ENCODE results near the gene CADPS.

CADPS gene

GRCh38 chr3:62372621-62373041, 502.6 kb downstream of the CADPS start:
- no peak for DNase-seq (ENCODE audit: low read depth)

DNA sequence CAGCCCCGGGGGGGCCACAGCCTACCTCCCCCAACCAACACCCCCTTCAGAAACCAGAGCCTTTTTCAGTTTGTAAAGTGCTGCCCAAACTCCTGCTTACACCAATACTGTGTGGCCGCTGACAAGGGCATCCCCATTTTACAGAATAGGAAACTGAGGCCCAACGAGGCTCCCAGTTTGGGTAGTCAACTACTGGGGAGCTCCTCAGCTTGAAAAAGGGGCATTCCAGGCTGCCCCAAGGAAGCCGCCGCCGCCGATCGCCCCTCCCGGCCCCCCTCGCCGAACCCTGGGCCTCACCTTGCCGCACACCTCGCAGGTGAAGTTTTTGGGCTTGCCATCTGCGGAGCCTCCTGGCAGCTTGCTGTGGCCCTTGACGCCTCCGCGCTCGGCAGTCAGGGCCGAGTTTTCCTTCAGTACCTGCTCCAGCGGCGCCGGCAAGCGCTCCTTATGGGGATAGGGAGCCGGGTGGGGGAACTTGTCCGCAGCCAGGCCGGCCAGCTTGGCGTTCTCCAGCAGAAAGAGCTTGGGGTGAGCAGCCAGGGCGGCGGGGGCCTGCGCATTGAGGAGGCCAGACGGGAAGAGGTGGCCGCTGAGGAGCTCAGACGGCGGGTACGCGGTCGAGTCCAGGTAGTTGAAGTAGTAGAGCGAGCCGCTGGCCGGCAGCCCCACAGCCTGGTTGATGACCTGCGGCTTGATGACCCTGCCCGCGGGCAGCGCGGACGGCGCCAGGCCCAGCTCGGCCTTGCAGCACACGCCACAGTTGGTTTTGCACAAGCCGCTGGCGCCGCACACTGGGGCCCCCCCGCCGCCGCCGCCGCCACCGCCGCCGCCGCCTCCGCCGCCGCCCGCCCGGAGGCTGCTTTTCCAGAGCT, 503.3 kb downstream of the CADPS start:
- DNase-seq (ENCODE audit: low read depth): no peak

- DNase-seq (ENCODE audit: low read depth): no peak
These were observed 504.1 kb downstream of the CADPS start for GRCh38 chr3:62370858-62371719.

DNA sequence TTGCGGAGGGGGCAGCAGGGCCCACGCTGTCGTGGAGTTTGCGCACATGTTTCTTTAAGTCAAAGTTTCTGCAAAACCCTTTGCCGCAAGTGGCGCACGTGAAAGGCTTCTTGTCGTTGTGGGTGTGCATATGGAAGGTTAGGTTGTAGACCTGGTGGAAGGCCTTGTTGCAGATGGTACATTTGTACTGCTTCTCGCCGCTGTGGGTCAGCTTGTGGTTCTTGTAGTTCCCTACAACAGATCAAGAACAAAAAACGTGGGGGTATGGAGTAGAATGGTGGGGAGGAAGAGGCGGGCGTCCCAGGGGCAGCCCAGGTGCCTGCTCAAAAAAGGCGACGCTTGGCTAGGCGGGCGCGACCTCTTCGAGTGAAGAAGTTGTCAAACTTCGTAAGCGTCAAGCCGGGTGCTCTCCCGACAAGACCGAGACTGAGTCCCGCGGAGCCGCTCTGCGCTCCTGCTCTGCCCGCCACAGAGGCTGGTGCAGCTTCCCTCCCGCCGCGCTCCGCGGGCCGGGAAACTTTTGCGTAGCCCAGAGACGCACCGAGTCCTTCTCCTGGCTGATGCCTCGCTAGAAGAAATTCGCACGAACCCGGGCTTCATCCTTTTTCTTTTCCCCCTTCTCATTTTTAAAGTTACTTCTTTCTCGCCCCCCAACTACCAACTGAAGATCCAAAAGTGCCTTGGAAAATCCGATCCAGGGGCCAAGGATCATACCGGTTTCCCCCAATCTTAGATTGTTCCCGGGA, 504.9 kb downstream of the CADPS start:
- DNase-seq (ENCODE audit: low read depth): no peak

DNA sequence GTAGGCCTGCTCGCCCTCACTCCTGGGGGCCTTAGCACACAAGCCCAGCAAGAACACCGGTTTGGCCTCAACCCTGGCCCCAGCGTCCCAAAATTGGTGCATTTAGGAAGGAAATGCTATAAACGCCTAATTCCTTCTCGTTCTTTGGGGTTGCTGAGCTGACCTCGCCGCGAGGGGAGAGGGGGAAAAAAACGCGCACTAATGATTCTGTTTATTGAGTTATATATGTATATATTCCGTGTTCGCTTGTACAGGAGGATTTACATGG, 505.8 kb downstream of the CADPS start:
- DNase-seq (ENCODE audit: low read depth): no peak

GRCh38 chr3:62368705-62369475, 506.3 kb downstream of the CADPS start:
- DNase-seq (ENCODE audit: low read depth): no peak

DNA sequence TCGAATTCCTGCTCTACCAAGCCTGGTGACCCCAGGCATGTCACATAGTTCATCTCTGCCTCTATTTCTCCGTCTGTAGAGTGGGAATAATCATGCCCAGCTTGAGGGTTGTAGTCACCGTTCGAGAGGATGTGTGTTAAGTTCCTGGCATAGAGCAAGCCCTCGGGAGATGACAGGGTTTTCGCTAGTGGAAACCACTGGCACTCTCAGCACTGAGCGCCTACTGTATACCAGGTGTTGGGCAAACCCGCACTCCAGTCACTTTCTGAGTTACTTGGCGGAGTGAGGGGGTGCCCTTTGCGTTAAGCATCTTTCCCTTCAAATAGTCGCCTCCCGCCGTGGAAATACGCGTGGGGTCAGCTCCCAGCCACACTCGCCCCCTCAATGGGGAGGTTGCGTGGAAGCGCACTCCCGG, 506.9 kb downstream of the CADPS start:
- no peak for DNase-seq (ENCODE audit: low read depth)

DNA sequence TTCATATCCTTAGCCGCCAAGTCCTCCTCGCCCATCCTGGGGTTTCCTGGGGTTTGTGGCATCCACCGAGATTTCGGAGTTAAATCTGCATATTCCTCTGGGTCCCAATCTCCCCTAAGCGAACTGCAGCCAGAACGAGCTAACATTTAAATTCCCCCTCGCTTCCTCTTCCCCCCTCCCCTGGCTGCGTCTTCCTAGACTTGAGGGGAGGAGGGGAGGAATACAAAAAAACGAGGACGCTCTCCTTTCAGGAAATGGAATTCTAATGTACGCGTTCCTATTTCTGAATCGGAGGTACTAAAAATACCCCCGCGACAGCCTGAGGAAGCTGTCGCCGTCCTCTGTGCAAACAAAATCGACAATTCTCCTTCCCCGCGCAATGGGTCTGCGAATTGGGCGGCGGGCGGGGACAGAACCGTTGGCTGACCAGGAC, 507.4 kb downstream of the CADPS start:
- DNase-seq (ENCODE audit: low read depth): no peak

GRCh38 chr3:62366126-62366484, 509.1 kb downstream of the CADPS start:
- DNase-seq (ENCODE audit: low read depth): no peak

DNA sequence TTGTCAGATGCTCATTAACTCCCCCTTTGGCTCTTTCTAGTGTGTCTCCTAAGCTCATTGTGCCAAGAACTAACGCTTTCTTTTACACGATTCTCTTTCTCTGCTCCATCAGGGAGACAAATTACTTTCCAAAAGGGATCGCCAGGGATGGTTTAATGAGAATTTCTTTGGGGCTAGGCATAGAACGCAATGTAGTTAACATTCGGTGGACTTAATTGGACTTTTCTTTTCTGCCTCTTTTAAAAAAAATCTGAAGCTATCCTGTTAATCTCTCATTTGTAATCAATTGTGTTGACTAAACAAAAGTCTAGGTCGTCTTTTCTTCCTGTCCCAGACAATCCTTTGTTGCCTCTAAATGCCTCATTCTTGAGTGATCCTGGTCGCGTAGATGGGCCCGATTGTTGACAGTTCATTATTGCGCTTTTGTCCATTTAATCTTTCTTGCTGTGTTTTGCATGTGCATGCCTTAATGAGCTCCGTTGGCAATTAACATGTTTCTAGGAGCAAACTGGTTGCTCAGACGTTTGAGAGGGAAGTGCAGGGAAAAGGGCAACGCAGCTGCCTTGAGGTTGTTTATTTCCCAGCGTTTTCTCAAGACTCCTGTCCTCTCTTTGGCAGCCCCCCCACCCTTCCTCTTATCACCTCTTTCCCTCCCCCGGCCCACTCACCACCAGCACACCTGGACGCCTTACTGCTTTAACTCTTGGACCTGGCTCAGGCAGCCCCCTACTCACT, 509.7 kb downstream of the CADPS start:
- DNase-seq (ENCODE audit: low read depth): no peak

DNA sequence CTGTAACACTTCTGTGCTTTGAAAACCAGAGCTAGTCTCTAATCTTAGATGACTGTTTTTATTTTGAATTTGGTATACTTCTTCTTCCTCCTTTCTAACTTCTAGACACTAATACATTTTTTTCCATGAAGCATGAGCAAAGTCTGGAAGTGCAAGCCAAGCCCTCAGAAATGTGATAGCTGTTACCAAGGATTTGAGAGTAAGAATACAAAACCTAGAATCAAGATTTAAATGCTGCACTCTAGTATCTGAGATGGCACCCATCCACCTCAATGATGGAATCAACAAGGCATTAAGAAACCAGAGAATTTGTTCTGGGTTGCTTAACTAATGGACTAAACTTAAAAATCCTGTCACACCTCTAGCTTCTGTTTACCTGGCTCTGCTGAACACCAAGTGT, 511.0 kb downstream of the CADPS start:
- no peak for DNase-seq (ENCODE audit: low read depth)

- DNase-seq (ENCODE audit: low read depth): no peak
These were observed 511.9 kb downstream of the CADPS start for GRCh38 chr3:62363275-62363674.

DNA sequence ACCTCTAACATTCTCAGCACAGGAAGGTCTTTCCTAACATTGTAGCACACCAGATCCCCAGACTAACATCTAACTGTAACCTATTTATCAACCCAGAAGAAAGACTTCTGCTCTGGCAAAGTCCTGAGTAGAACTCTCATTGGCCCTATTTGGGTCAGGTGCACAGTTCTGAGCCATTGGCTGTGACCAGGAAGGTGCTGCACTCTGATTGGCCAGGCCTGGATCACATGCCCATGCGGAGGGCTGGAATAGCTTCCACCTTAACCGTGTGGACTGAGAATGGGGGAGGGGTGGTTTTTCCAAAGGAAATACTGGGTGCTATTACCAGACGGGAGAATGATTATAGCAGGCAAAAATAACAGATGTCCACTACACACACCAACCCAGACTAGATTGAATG, 513.4 kb downstream of the CADPS start:
- no peak for DNase-seq (ENCODE audit: low read depth)

DNA sequence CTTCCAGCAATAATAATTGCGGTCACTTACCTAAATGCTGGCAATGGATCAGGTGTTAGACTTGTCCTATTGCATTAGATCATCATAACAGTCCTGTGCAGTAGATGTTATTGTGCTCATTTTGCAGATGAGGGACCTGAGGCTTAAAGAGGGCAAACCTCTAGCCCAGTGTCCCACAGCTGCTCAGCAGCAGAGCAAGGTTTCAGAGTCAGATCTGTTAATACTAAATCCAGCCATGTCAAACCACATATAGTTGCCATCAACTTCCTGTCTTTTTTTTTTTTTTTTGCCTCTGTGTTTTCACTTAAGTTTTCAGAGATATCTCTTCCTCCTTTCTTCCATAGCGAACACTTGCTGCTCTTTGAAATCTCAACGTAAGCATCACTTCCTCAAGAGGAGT, 514.0 kb downstream of the CADPS start:
- no peak for DNase-seq (ENCODE audit: low read depth)

DNA sequence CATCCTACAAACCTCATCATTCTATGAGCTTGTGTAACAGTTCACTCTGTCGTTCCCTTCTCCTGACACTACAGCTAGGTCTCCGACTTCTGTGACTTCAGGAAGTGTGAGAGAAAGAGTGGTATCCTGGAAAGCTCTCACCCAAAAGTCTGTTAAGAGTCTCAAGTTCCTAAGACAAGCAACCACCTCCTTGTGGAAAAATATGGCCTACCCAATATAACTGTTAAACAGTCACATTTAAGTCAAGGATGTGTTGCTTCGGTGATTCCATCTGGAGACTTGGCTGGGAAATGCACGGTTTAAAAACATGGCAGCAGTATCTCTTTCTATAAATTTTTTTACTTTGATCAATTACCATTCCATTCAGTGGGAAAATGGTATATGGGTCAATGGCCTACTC, 515.7 kb downstream of the CADPS start:
- DNase-seq (ENCODE audit: low read depth): no peak

GRCh38 chr3:62356356-62356755, 518.9 kb downstream of the CADPS start:
- no peak for DNase-seq (ENCODE audit: low read depth)

DNA sequence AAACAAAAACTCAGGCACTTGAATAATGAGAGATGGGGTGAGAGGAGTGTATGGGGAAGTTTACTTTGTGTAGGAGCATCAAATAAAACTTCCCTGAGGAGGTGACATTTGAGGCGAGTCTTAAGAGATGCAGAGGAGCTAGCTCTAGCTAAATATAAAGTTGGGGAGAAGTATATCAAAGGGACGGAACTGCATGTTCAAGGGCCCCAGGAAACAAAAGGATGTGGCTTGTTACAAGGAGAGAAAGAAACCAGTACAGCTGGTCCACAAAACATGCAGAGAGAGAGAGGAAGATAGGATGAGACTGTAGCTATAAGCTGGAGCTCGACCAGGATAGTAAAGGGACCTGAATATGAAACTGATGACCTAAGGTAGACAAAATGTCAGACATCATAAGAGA, 519.5 kb downstream of the CADPS start:
- no peak for DNase-seq (ENCODE audit: low read depth)

Data from stimulated activated CD8-positive, alpha-beta memory T cell treated with anti-CD3 and anti-CD28 coated beads, Interleukin-12 subunit alpha, Interleukin-12 subunit beta, amount 100 ng/mL, for 4 hours (primary cell).